Uterus (tissue), 2 donors: ENCODE data around the gene CEACAM16.

Experiments
- CTCF ChIP-seq, 4 experiments: fragments of 200-600 bp in 2 of 4; fragments of 450-650 bp in 2 of 4; sonication (generic) in 2 of 4; IDR thresholded peaks; one replicate each; pipeline ENCODE4 v1.5.1; 2016 to 2019; ENCODE audit warnings: antibody characterized with exemption in 4 of 4, mild to moderate bottlenecking in 2 of 4, moderate library complexity in 1 of 4
- POLR2A ChIP-seq, 2 donors: fragments of 450-650 bp; IDR thresholded peaks; one replicate each; pipeline ENCODE4 v1.6.1; 2016; ENCODE audit warnings: antibody characterized with exemption in 2 of 2, mild to moderate bottlenecking in 1 of 2, moderate library complexity in 1 of 2

GRCh38 chr19:44703336-44704078 lies 4.6 kb downstream of the CEACAM16 start:
- TF ChIP-seq CTCF (IDR thresholded peaks at IDR 0.05) (no peak), POLR2A (IDR thresholded peaks at IDR 0.05) (no peak)
